Measurements from ENCODE around the gene PTPN2.

GRCh38 chr18:12880541-12880910 is 3.5 kb downstream of the PTPN2 start:
- no peak for TF ChIP-seq POLR2AphosphoS5 (IDR thresholded peaks at IDR 0.05; ENCODE audit: low read depth, low read length)
- no peak for TF ChIP-seq POLR2A (IDR thresholded peaks at IDR 0.05; ENCODE audit: low read depth, low read length)

All from GM12892 (cell line).